Measurements from ENCODE around the gene COLEC12. TPM values are rescaled to one million over a fixed set of nuclear protein-coding genes. Genes with fewer than 3 reads are reported as not detected.

The COLEC12 gene
- total RNA-seq, 1 donor from 2014 or later: 58.1 TPM

DNA sequence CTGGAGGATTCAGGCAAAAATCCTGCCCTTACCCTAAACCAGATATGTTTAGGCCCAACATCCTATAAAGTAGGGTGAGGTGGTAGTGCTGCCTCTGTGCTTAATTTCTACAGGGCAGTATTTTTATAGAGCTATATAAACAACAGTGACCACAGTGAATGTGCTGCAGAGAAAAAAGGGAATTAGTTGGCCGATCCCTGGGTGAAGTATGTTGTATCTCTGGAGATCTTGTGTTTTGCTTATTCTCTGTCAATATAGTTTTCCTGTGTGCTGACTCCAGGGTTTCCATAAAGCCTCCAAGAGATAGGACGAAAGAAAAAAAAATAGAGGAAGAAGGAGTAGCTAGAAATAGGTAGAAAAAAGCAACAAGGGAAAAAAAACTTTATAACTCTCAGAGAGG is 143.7 kb downstream of the COLEC12 start:
- DNase-seq: no peak

DNA sequence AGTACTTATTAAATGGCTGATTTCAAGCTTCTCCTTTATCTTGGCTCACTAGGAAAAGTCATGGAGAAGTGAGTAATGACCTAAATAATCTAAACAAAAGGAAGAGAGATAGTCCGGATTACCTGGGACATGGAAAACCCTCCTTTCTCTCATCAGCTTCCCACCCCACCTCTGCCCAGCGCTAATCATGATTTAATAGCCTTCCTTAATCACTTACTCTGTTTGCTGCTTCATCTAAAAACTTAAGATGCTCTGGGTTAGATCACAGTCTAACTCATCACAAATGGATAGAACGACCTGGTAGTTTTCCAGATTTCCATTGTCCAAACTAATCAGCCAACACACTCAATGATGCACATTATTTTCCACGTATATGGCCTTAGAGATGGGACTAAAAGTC is 144.8 kb downstream of the COLEC12 start:
- DNase-seq: no peak

- no peak for DNase-seq
These were observed 146.0 kb downstream of the COLEC12 start for GRCh38 chr18:354471-354870.

- DNase-seq: no peak
These were observed 146.5 kb downstream of the COLEC12 start for GRCh38 chr18:354003-354402.

- DNase-seq: no peak
These were observed 148.1 kb downstream of the COLEC12 start for GRCh38 chr18:352438-352837.

- DNase-seq: no peak
These were observed 149.4 kb downstream of the COLEC12 start for GRCh38 chr18:350953-351572.

GRCh38 chr18:346600-346999 is 153.9 kb downstream of the COLEC12 start:
- DNase-seq: no peak

DNA sequence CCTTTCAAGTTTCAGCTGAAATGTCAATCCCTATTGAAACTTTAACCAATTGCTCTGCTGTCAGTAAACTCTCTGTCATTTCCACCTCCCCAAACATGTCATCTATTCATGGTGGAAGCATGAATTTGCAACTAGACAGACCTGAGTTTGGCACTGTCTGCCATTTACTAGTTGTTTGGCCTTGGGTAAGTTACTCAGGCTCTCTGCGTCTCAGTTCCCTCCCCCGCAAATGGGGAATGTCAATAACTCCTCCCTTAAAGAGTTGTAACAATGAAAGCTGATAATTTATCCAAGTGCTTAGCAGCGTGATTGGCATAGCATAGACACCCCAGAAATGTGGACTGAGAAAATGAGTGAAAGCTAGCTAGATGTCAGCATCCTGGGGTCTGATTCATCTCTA is 159.4 kb downstream of the COLEC12 start:
- DNase-seq: no peak

GRCh38 chr18:340044-340443 is 160.5 kb downstream of the COLEC12 start:
- DNase-seq: no peak

- DNase-seq: no peak
These were observed 161.3 kb downstream of the COLEC12 start for GRCh38 chr18:339200-339599.

GRCh38 chr18:336713-337112 is 163.8 kb downstream of the COLEC12 start:
- DNase-seq: no peak

DNA sequence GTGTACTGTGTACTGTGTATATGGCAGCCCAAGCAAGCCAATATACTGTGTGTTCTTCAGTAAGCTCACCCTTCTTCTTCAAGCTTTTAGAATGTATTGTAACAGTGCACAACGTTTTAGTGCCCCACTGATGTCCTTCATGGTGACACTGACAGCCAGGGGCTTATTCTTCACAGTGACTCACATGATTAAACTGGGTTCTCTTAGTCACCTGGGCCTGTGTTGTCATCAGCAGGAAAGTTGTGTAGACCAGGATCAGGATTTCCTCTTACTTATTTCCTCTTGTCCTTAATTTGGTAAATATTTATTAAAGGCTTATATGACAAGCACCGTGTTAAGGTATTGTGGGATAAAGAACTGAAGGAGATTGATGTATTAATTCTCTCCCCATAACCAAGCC is 164.8 kb downstream of the COLEC12 start:
- no peak for DNase-seq

- no peak for DNase-seq
These were observed 165.8 kb downstream of the COLEC12 start for GRCh38 chr18:334575-335132.

- no peak for DNase-seq
These were observed 167.6 kb downstream of the COLEC12 start for GRCh38 chr18:332721-333510.

DNA sequence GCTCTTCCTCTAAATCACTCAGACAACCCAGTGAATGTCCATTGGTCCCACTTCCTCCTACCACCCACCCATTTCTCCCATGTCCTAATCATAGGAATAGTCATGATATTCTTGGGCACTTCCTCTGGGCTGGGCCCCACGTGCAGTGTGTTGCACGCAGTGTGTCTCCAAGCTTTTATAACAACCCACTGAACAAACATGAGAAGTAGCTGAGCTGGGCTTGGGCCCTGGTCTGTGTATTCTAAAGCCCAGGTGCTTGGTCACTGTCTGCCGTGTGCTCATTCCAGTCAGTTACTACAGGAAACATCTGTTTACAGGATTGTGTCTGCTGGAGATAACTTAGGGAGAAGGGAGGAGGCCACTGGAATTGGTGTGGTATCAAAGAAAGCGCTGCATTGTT is 168.5 kb downstream of the COLEC12 start:
- DNase-seq: no peak

- no peak for DNase-seq
These were observed 169.2 kb downstream of the COLEC12 start for GRCh38 chr18:331221-331821.

DNA sequence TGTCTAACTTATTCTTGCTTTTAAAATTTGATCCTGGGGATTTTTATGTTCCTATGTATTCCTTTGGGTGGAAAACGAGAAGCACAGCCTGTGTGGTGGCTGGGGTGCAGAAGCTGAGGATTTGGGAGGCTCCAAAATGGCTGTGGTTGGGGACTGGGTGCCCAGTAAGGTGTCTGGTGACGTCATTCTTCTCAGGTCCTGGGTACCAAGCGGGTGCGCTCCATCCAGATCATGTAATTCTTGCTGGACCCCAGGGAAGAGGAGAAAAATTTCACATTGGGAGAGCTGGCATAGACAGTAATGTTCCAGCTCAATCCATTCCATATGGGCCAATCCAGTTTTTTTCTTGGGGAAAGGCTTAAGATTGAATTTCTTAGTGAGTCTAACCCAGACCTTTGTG is 171.6 kb downstream of the COLEC12 start:
- DNase-seq: no peak

DNA sequence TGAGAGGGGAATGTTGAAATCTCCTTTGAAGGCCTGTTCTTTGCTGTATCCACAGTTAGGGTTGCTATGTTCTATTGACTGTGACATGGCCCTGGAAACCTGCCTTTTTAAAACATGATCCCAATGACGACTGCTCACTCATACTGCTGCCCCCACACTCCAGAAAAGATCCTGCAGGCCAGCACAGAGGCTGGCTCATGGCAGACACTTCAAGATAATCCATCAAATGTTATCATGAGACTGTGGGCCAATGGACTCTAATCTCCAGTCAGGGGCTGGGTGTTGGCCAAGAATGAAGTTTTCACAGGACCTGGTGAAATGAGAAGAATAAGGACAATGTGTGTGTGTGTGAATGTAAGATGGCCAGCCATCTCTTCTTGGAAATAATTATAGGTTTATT is 173.7 kb downstream of the COLEC12 start:
- no peak for DNase-seq

DNA sequence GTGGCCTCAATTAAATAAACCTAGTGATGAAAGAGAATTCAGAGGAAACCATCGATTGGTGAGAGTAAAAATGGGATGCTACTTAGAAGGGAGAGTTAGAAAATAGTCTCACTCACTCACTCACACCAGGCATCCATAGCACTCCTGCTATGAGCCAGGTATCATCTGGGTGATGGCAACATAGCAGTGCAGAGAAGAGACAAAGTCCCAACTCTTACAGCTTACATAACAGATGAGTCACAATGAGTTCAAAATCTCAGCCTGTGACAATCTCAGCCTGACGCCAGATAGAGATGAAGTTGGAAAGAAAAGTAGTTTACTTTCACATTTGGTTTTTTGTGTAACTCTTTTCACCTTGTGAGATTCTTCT is 177.3 kb downstream of the COLEC12 start:
- DNase-seq: no peak

- DNase-seq: no peak
These were observed 178.5 kb downstream of the COLEC12 start for GRCh38 chr18:321865-322467.

- DNase-seq: no peak
These were observed 180.3 kb downstream of the COLEC12 start for GRCh38 chr18:320155-320554.

DNA sequence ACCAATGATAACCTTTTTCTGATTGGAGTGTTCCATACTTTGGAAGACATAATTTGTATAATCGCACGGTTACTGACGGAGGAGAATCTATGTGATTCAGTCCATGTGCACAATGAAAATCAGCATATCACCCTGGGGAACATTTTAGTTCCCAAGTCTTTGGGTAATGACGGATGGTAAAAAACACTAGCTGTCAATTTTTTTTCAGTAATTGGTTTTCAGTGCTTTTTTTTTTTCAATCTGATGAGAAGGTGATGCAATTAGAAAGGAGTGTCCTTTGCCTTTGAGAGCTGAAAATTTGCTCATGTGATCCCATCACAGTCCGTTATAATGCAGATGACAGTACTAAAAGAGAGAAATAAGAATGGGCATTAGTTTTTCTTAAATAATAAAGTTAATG is 180.8 kb downstream of the COLEC12 start:
- DNase-seq: no peak

GRCh38 chr18:318791-319291 is 181.7 kb downstream of the COLEC12 start:
- no peak for DNase-seq

Data from skin of body (tissue), 2 donors.